K562 (cell line): ENCODE results near the gene SLC43A2. TPM values are rescaled to one million over a fixed set of nuclear protein-coding genes. Genes with fewer than 3 reads are reported as not detected.

Experiments
- ATAC-seq: fragments of 200-7000 bp; cut with Tn5 transposase; 3 replicates; pipeline ENCODE4 v1.9.1; 2020; ENCODE audit warnings: moderate library complexity
- BruUV-seq: library from RNA; stranded (reverse); fragments of 400-500 nt; replicated peaks from 2 replicates; lab custom pipeline; 2021; lab: Mats Ljungman, UMichigan
- CTCF ChIA-PET: fragments of 300-600 bp; formaldehyde crosslinking; extraction: SDS; loops from one replicate; lab custom pipeline; 2021; ENCODE audit warnings: low intra/inter-chr PET ratio; lab: Yijun Ruan, JAX
- POLR2A ChIA-PET: fragments of 300-600, 350-650 bp; sonication (Branson Sonifier 250); formaldehyde crosslinking; extraction: SDS; loops from one replicate; lab custom pipeline; 2021; ENCODE audit warnings: antibody characterized with exemption, inconsistent platforms; lab: Yijun Ruan, JAX
- DNase-seq, 4 experiments: peaks; one replicate each; pipeline versions ENCODE4 v3.0.0 to v3.0.0-alpha.2; 2011 to 2018; ENCODE audit warnings: low spot score in 3 of 4, mixed read lengths in 3 of 4; ENCODE audit errors: extremely low read depth in 1 of 4
- FAIRE-seq: peaks from 2 replicates; lab custom pipeline; 2011; peaks lifted over from hg19 to GRCh38; lab: Jason Lieb, UNC
- H2AFZ ChIP-seq: 2 replicates; pipeline ENCODE4 v1.6.0; 2011; ENCODE audit warnings: low read depth, low read length, control low read depth, inconsistent platforms
- H3K27ac ChIP-seq: fragments of 200-600 bp; 3 replicates; pipeline ENCODE4 v1.8.0; 2011; ENCODE audit warnings: low read depth, mild to moderate bottlenecking, control low read depth, inconsistent platforms, low read length, moderate library complexity, mixed read lengths; ENCODE audit errors: extremely low read depth
- H3K27me3 ChIP-seq, 2 experiments: fragments of 300-600 bp in 1 of 2; 2 replicates in 1 of 2; 3 replicates in 1 of 2; pipeline versions ENCODE4 v1.6.0 to v1.8.0; 2011; ENCODE audit warnings: inconsistent platforms in 2 of 2, low read length in 2 of 2, mild to moderate bottlenecking in 1 of 2, mixed read lengths in 1 of 2, moderate library complexity in 1 of 2; ENCODE audit not compliant: control insufficient read depth in 2 of 2, insufficient read depth in 2 of 2
- H3K36me3 ChIP-seq: fragments of 300-600 bp; 3 replicates; pipeline ENCODE4 v1.8.0; 2011; ENCODE audit warnings: mild to moderate bottlenecking, low read length, inconsistent platforms; ENCODE audit not compliant: control insufficient read depth, insufficient read depth
- H3K4me1 ChIP-seq, 2 experiments: fragments of 200-600 bp in 1 of 2; replicated peaks in 1 of 2; 2 replicates in 1 of 2; 3 replicates in 1 of 2; pipeline versions ENCODE4 v1.5.1 to v1.8.0; 2011; ENCODE audit warnings: inconsistent platforms in 2 of 2, low read length in 2 of 2, mild to moderate bottlenecking in 1 of 2, mixed read lengths in 1 of 2, moderate library complexity in 1 of 2; ENCODE audit not compliant: control insufficient read depth in 2 of 2, insufficient read depth in 2 of 2
- H3K4me2 ChIP-seq: 2 replicates; pipeline ENCODE4 v1.6.1; 2011; ENCODE audit warnings: low read length, control low read depth, inconsistent platforms, mixed read lengths; ENCODE audit not compliant: insufficient read depth
- H3K4me3 ChIP-seq: fragments of 200-600 bp; sonication (generic), shearing (Covaris generic); 2 replicates; pipeline ENCODE4 v1.5.1; 2016; ENCODE audit warnings: control low read depth, inconsistent platforms
- H3K79me2 ChIP-seq: fragments of 200-600 bp; 3 replicates; pipeline ENCODE4 v1.8.0; 2011; ENCODE audit warnings: low read length, inconsistent platforms; ENCODE audit not compliant: control insufficient read depth, insufficient read depth
- H3K9ac ChIP-seq, 2 experiments: 2 replicates each; pipeline versions ENCODE4 v1.6.0 to v1.6.1; 2011; ENCODE audit warnings: low read depth in 2 of 2, low read length in 2 of 2, control low read depth in 1 of 2, inconsistent platforms in 1 of 2, mild to moderate bottlenecking in 1 of 2, mixed read lengths in 1 of 2; ENCODE audit not compliant: insufficient read depth in 1 of 2
- H3K9me1 ChIP-seq: one replicate; pipeline ENCODE4 v1.6.0; 2011; ENCODE audit warnings: inconsistent platforms, mild to moderate bottlenecking, low read length, moderate library complexity; ENCODE audit not compliant: control insufficient read depth, insufficient read depth
- H3K9me3 ChIP-seq: replicated peaks from 2 replicates; pipeline ENCODE4 v1.5.1; 2011; ENCODE audit warnings: low read depth, low read length, inconsistent platforms; ENCODE audit not compliant: control insufficient read depth, insufficient read depth
- H4K20me1 ChIP-seq: replicated peaks from 2 replicates; pipeline ENCODE4 v1.6.1; 2011; ENCODE audit warnings: low read length, inconsistent platforms, mixed read lengths; ENCODE audit not compliant: control insufficient read depth, insufficient read depth
- POLR2G ChIP-seq: fragments of 200-400 bp; formaldehyde crosslinking; IDR thresholded peaks from 2 replicates; pipeline ENCODE4 v1.6.1; 2017; ENCODE audit warnings: low read depth, mild to moderate bottlenecking, antibody characterized with exemption, low read length, moderate library complexity
- RBFOX2 ChIP-seq: fragments of 200-400 bp; formaldehyde crosslinking; IDR thresholded peaks from 2 replicates; pipeline ENCODE4 v1.6.1; 2017; ENCODE audit warnings: low read depth, mild to moderate bottlenecking, low read length, moderate library complexity
- RNF2 ChIP-seq: sonication (generic); IDR thresholded peaks from 2 replicates; pipeline ENCODE4 v1.6.1; 2016
- SUPT5H ChIP-seq: fragments of 450-650 bp; IDR thresholded peaks from 2 replicates; pipeline ENCODE4 v1.6.1; 2016
- WGBS: fragments of 100-300 bp; shearing (Covaris generic); methylation state at CpG from one replicate; pipeline ENCODE4 v1.1.6; 2016; ENCODE audit warnings: low coverage, mixed read lengths; ENCODE audit not compliant: insufficient coverage; ENCODE audit errors: missing lambda C conversion rate; 5-methylcytosine and 5-hydroxymethylcytosine counted together
- in situ Hi-C: fragments of 300-500 bp; cut with MboI; formaldehyde crosslinking; loops from 4 replicates; pipeline ENCODE4 v1.15.0; 2018; ENCODE audit warnings: inconsistent platforms, mixed read lengths
- intact Hi-C: fragments of 100-400 bp; cut with micrococcal nuclease; formaldehyde crosslinking; loops from 2 replicates; pipeline ENCODE4 v1.14.2; 2022
- polyA plus RNA-seq, 8 experiments: library from polyadenylated mRNA; depleted of rRNA in 4 of 8; stranded (reverse) in 5 of 8; unstranded in 3 of 8; fragments of >200 nt; fragmentation: Nextera tagmentation in 2 of 8; fragmentation: Illumina TruSeq in 1 of 8; extraction: Ambion mirVana in 2 of 8; extraction: Trizol in 1 of 8; gene quantifications; 2 replicates each; pipeline versions ENCODE4 v1.2.1 to v1.2.3, GENCODE V29; 2011 to 2014; ENCODE audit warnings: inconsistent platforms in 1 of 8, missing spikeins in 1 of 8
- total RNA-seq, 7 experiments: library from RNA; depleted of rRNA in 6 of 7; stranded (reverse); fragments of >200 nt in 6 of 7; fragmentation: Illumina TruSeq in 2 of 7; extraction: Trizol in 2 of 7; gene quantifications; 2 replicates each; pipeline versions ENCODE4 v1.2.1 to v1.2.3, GENCODE V29; 2011 to 2021; ENCODE audit warnings: low replicate concordance in 1 of 7

The SLC43A2 gene
- total and polyA plus RNA-seq, 9 of the 15 experiments (the other 6 are each of a cell fraction or from before 2014, with no cell fraction given): 0.03 to 10.2 (median 3.6) TPM

DNA sequence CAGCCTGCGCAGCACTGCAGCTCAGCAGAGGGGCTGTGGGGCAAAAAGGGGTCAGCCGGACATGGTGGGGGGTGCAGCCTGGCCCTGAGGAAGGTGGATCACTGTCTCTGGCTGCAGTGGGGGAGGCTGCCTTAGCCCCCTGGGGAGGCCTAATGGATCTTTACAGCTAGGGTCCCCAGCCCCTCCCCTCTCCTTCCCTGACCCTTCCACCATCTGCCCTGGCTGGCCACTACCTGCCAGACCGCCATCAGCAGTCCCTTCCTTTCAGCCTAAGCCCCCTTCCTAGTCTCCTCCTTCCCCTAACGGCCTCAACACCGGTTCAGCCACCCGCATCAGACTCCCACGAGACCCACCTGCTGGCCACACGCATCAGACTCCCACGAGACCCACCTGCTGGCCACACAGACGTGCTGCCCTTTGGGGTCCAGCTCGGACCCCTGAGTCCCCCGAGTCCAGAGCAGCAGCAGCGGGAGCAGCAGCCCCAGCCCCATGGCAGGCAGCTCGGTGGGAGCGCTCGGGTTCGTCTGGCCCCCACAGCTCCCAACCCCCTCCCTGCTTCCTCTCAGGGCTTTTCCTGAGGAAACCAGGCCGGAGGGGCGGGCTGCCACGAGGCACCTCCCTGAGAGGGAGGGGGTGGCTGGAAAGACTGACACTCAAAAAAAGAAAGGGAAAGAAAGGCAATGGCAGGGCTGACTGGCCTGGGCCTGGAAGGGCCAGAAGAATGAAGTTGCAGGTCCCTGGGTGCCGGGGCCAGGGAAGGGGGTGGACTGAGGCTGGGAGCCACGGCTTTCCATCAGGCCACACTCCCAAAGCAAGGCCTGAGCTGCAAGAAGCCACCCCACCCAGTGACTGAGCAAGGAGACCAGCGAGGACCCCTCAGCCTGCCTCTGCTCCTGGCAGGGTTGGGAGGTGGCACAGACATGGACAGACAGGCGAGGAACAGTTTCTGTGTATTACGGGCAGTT lies 16.9 kb upstream of the SLC43A2 start, which contains the start of gene SCARF1:
Gene SCARF1 (minus strand): TSS at position 526 of the 965 bp plus-strand sequence. CDS start 35 bp downstream, at position 491.
- TF ChIP-seq SUPT5H: 0 out of 2 replicates have a peak, but pooled peaks have one; percentile 41
- no peak for TF ChIP-seq RNF2
- 0 out of 2 replicates have a peak, but pooled peaks have one; percentile 14 for TF ChIP-seq POLR2G
- peak; percentile 53 for TF ChIP-seq RBFOX2
- H3K27me3 ChIP-seq: no peaks in the 10 kb centered on the region
- ATAC-seq: no peak
- no peak within 1 kb of the TSS for H3K4me3 ChIP-seq
- H3K4me1 ChIP-seq: peaks cover 11 to 59% of the 10 kb centered on the region in 2 experiments
- no peak within 1 kb of the TSS; the same call in 2 of the 3 replicates for H3K27ac ChIP-seq
- FAIRE-seq: no peak
- in situ Hi-C loops: no loop called here
- ChIA-PET CTCF (no interaction called here), POLR2A (interaction anchor here (0.6 kb wide), 2 partner anchors 9 to 280 kb away, joined by 3 read pairs; no protein-coding TSS in a partner anchor)
- WGBS: 81% methylated on average over 4 of the region's 25 CpGs
- intact Hi-C loops: no loop called here
- H4K20me1 ChIP-seq: 0 out of 2 replicates have a peak, but pooled peaks cover 2% of the 10 kb centered on the region
- peaks cover 25% of the 10 kb centered on the region; the same call in 1 of the 3 replicates for H3K36me3 ChIP-seq
- no peak within 1 kb of the TSS for H2AFZ ChIP-seq
- H3K4me2 ChIP-seq: no peak within 1 kb of the TSS
- H3K9me3 ChIP-seq: no peaks in the 10 kb centered on the region
- no peak for DNase-seq
- peak within 1 kb of the TSS in 1 of 2 experiments; percentile 68; a peak in 2 of 4 replicates for H3K9ac ChIP-seq
- BruUV-seq: no TSS peak
- H3K9me1 ChIP-seq: no peaks in the 10 kb centered on the region
- H3K79me2 ChIP-seq: peaks cover 12% of the 10 kb centered on the region; the same call in 2 of the 3 replicates
